NAMALWA (cell line): Measurements from ENCODE around the gene SH2D6.
A peak's percentile ranks its signal among the peaks of the same experiment; 100 is the strongest.
"Not testable (repeated sequence)": the region's sequence is repeated elsewhere in the genome, so short reads cannot be mapped to it uniquely, and the experiment has no call there.

Experiments used
- DNase-seq: peaks from one replicate; pipeline ENCODE4 v3.0.0-alpha.2; 2015; ENCODE audit warnings: low spot score

SH2D6 gene

DNA sequence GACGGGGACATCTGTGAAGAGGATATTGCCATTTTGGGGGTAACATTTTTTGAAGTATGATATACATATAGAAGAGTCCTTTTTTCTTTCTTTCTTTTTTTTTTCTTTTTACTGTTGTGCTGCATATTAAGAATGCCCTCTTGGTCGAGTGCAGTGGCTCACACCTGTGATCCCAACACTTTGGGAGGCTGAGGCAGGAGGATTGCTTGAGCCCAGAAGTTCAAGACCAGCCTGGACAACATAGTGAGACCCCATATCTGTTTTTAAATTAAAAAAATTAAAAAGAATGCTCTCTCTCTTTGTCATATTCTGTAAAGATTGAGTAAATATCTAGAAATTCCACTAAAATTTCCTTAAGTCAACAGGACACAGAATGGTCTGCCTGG, 3.6 kb downstream of the SH2D6 start:
- no peak for DNase-seq

DNA sequence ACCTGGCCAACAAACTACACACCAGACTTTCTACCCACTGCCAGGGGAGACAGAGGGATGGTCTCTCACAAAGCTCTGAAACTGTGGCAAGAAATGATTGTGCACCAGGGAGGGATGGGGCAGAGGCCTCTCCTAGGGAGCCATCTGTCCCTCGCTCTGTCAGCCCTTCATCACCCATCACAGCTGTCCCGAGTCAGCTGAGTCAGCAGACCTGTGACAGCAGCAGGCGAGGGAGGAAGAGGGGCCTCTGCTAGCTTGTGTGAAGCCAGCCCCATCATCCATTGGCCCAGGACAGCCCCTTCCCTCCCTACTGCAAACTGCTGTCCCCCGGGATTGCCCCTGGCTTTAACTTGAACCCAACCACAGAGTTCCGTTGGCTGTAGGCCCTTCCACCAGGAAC, 5.0 kb downstream of the SH2D6 start:
- peak; percentile 30 for DNase-seq

DNA sequence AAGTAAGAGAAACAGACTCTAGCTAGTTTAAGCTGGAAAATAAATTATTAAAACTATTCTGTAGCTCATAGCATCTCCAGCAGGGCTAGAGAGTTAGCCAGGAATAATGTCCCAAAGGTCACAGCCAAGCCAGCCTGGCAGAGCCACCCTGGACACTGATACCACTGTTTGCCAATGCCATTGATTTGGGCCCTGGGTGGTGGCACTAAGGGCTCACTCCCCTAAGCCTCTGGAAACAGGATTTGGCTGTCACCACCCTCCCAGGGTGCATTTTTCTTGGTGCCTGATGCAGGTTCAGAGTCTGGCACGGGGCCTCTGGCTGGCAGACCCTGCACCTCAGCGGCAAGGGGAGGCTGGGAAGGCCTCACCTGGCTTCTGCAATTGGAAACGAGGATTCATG, 7.1 kb downstream of the SH2D6 start:
- DNase-seq, result no peak

DNA sequence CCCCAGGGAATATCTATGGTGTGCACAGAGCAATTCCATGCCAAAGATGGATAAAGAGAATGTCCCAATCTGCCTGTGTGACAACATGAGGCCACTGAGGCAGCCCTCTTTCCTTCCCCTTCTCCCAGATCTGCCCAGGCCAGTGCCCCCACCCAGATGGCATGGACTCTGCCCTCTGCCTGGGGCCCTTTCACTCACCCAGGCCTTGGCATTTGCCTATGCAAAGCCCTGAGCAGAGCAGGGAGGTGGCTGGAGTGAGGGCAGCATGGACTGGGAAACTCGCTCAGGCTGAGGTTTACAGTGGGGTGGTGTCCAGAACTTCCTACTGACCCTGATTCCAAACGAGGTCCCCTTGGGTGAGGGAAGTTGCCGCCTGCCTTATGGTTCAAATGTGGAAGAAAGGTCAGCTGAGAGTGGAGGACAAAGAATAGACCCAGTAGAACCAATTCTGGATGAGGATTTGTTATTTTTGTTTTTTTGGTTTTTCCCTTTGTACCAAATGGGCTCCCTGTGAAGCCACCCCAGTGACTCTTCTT, 8.9 kb downstream of the SH2D6 start:
- no peak for DNase-seq

DNA sequence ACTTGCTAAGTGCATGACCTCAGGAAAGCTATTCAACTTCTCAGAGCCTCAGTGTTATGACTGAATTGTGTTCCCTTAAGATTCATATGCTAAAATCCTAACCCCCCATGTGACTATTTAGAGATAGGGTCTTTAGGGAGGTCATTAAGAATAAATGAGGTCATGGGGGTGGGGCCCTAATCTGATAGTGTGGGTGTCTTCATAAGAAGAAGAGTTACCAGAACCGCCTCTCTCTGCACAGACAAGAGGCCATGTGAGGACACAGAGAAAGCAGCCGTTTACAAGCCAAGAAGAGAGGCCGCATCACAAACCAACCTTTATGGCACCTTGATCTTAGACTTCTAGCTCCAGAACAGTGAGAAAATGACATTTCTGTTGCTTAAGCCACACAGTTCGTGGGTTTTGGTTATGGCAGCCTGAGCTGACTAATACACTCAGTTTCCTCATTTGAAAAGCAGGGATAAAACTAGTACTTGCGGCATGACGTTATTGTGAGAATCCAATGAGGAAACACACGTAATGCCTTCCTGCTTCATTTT, 9.9 kb downstream of the SH2D6 start:
- no peak for DNase-seq

DNA sequence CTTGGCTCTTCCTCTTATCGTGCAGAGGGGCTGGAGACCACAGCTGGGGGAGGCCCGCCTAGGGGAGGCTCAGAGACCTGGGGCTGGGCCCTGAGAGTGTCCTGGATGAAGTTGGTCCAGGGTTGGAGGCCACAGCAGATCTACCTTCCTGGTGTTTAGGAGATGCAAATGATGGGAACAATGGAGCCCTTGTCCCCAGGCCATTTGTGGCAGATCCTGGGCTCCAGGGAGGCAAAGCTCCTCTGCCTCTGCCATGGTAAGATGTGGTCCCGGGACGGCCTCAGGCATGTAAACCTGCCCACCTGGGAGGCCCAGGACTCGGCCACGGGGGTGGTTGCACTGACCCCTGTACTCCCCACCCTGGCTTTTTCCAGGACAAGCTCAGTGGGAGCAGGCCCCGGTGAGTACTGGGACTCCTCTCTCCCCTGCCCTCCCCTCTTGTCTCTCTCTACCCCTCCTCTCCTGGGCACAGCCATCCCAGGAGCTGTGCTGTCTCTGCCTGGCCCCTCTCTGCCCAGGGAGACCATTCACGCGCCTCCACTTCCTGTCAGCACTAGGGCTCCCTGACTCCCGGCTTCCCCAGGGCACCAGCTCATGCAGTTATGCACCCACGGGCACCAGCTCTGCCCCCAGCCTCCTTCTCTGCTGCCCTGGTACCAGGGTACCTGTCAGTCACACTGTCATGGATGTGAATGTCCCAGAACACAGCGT, 10.9 kb downstream of the SH2D6 start:
- DNase-seq, result no peak

DNA sequence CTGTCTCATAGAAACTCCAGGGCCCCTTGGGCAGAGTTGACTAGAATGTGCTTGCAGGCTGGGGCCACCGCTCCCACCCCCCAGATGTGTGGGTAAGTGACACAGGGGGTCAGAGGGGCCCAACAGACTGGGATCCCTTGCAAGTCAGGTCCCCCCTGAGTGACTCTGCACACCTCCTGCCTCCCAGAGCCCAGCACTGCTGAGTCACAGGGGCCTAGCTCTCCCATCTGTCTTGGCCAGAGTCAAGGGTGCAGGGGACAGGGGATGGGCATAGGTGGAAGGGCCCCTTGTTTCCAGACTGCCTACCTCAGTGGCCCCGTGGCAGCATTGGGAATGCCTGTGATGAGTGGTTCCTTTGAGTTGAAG, 11.4 kb downstream of the SH2D6 start:
- DNase-seq, result no peak

DNA sequence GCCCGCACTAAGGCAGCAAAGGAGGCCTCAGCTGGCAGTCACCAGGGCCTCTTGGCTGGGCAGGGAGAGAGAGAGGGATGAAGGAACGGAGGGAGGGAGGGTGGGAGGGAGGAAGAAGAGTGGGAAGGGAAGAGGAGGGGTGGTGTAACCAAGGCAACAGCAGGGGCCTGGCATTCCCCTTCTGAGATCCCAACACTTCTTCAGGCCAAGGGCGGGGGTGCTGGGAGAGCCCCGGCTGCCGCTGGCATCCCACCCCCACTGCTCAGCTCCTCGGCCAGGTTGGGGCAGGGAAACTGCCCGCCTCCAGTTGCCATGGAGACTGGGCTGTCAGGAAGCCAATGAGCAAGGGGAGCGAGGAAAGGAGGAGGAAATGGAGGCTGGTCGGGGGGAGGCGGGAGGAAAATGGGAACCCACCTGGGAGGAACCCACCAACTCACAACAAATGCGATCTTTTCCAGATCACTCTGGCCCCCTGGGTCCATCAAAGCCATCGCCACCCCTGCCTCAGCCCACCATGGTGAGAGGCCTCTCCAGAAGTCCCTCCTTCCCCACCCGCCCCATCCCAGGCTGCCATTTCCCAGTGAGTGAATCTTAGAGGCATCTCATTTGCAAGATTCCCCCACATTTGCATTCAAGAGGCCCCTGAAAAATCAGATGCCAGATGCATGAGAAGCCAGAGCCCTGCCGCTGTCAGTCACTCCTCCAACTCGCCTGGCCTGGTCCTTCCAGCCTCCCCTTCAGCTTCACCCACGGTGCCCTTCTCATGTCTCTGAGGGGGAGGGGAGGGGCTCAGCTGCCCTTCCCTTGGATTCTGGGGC, 12.4 kb downstream of the SH2D6 start:
- DNase-seq, result no peak

DNA sequence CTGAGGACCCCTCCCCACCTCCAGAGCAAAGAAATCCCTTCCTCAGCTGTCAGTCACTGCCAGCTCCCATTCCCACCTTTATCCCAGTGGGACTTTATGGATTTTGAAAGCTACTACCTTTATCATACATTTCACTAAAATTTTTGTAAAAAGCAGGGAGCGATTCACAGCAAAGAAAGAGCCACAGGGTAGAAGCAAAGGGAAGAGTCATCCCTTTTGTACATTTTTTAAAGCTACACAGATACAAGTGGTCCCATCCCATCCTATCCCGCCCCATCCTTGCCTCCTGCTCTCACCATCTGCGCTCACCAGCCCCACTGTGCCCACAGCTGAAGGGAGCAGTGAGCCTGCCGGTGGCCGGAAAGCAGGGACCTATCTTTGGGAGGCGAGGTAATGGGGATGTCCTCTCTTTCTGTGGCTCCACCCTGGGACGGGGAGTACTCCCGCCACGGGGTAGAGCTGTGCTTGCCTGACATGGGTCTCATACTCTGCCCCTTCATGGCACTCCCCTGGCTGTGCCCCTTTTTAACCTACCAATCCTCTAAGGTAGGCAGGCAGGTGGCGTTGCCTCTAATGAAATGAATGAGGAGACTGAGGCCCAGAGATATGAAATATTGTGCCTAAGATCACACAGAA, 13.2 kb downstream of the SH2D6 start:
- DNase-seq, result no peak

DNA sequence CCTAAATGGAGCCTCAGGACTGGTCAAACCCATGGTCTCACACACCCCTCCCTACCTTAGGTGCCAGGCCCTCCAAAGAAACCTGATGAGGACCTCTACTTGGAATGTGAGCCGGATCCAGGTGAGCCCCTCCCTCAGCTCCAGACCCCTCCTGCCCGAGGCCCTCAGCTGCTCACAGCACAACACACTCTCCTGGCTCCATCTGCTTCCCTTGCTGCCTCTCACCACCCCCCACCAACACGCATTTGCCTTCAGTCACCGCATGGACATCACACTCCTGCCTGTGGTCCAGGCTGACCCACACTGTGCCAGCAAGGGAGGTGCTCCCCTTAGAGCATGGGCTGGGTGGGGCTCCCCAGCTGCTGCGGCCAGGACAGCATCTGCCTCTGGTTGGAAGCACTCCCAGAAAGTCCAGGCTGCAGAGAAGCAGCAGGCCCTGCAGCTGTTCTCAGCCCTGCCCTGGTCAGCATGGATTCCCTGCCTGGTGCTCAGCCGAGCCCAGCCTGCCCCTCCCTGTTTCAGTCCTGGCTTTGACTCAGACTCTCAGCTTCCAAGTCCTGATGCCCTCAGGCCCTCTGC, 15.1 kb downstream of the SH2D6 start:
- DNase-seq, result no peak

DNA sequence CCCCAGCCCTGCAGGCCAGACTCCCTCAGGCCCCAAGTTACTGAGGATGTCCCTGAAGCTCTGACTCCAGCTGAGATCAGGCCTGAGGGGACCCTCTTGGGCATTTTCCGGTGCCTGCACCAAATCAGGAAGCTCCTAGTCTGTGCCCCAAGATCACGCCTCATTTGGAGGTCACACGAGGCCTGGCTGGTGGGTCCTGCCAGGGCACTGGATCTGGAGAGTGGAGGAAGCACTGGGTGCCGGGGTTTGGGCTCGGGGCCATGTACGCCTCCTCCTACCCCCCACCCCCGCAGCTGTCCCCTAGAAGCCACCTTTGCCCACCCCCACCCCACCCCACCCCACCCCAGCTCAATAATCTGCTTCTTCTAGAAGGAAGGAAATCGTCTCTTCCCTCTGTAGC, 16.2 kb downstream of the SH2D6 start:
- DNase-seq, result no peak

DNA sequence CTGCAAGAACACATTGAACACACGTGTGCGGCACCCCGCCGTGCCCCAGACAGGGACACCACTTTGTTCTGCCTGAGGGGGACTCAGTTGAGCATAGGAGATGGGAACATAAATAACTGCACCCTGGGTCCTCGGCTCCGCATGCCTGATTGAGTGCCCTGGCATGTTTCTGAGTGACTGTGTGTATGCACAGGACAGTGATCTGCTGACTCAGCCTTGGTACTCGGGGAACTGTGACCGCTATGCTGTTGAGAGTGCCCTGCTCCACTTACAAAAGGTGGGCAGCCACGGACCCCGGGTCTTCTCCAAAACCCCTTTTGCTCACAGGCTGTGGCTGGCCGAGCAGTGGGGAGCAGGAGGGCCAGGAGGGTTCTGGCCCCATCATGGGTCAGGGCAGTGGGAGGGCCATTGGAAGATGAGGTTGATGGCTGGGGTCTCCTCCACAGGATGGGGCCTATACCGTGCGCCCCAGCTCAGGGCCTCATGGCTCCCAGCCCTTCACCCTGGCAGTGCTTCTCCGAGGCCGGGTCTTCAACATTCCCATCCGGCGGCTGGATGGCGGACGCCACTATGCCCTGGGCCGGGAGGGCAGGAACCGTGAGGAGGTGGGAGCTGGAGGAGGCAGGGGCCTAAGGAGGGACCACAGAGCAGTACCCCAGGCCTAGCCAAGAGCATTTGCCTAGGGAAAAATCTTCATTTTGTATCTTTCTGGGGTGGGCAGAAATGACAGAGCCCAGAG, 16.9 kb downstream of the SH2D6 start:
- no peak for DNase-seq

DNA sequence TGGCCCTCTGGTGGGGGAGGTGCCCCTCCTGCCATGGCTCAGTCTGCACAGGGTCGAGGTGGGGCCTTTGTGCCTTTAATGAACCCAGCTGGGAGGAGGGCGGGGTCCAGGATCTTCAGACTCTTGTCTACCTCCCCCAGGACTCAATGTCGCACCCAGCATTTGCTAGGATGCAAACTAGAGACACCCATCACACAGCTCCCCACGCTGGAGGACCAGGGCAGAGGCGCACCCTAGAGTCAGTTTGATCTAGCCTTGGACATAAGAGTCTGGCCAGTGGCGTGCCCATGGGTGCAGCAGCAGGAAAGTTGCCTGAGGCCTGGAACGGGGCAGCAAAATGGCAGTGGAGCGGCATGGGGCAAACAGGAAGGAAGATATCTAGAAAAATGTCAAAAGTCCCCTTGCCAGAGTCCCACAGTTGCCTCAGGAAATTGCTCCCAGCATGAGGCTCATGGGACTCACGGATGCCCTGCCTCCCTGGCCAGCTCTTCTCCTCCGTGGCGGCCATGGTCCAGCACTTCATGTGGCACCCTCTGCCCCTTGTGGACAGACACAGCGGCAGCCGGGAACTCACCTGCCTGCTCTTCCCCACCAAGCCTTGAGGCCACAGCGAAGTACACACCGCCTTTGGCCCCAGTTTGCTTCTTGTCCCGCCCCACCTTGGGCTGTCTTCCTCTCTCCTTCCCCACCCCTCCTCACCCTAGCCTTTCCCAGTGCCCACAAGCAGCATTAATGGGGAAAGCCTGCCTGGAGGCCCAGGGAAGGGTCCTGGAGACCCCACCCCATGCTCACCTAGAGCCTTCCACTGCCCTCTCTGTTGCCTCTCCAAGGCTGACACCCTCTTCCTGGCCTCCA, 17.7 kb downstream of the SH2D6 start:
- DNase-seq, result no peak

DNA sequence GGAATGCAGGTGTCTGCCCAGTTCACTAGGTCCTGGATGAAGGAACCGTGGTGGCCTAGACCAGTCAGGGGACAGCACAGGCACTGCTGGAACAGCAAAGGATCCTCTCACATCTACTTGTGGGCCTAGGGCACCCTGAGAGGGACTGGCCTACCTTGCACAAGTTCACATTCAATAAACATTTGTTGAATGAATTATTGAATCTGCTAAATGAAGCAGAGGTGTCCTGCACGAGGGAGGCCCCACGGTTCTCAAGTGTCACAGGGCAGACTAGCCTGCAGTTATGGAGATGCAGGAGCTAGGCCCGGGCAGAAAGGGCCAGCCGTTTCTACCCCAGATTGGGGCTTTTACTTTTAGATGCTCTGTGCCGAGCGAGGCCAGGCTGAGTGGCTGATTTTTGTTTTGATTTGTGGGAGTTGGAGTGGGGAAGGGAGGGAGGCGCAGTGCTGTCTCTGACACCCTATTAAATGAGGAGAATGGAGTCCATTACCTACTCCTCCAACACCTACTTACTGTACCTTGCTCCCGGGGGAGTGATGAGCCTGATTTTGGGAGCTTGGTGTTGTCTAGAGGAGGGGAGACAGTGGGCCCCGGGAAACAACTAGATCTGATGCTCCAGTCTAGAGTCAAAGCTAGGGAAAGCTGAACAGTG, 18.4 kb downstream of the SH2D6 start:
- no peak for DNase-seq

DNA sequence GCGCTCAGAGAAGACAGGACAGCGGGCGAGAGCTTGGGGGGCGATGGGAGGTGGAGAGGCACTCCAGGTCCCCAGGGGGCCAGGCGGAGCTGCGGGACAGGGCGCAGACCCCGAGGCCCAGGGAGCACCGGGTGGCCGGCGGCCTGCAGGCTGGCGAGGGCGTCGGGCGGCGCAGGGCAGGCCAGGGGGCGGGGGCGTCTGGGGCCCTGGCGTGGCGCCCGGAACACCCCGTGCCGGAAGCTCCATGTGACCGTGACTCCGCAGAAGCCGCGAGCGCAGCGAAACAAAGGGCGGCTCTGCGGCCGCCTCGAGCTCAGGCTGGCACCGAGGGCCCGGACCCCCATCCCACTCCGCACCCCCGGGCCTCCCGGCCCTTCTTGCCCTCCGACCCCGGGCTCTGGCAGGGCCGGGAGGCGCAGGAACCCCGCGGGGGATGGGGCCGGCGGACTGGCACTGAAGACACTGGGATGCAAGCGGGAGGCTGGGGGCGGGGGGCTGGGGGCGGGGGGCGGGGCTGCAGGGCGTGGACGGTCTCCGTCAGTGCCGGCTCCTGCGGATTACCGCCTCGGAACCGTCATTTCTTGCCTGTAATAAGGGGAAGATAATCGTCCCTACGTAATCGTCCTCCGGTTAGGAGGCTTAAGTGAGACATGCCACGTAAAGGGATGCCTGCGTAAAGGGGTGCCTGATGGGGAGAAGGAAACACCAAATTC, 19.1 kb downstream of the SH2D6 start:
- DNase-seq, result peak; percentile 84

DNA sequence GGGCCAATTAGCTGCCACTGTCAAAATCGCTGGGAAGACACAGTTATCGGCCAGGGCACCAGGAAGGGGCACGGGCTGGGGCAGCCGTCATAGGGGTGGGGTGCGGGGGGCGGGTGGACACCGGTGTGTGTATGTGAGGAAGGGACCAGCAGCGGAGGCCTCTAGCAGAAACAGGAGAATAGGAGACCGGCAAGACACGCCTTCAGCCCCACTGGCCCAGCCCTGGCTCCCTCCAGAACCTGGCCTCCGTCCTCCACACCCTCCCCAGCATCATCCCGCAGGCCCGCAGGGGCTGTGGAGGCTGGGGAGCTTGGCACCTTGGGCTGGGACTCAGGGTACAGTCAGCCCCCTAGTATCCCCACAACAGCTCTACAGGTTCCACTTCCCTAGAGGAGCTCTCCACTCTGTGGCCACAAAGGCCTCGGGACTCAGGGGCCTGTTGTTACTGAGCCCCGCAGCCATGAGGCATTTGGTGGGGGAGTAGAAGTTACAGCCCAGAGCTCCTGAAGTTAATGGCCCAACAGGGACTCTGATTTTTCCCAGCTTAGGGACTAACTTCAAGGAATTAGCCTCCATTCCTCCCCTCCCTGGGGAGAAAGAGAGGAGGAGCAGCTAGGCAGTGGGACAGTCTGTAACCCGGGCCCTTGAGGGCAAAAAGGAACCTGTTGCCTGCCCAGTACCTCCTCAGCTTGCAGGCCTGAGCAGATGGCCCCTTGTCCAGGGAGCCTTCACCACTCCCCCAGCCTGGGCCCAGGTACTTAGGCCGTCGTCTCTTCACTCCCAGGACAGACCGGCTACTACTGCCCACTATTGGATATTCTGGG, 19.9 kb downstream of the SH2D6 start:
- DNase-seq, result no peak

DNA sequence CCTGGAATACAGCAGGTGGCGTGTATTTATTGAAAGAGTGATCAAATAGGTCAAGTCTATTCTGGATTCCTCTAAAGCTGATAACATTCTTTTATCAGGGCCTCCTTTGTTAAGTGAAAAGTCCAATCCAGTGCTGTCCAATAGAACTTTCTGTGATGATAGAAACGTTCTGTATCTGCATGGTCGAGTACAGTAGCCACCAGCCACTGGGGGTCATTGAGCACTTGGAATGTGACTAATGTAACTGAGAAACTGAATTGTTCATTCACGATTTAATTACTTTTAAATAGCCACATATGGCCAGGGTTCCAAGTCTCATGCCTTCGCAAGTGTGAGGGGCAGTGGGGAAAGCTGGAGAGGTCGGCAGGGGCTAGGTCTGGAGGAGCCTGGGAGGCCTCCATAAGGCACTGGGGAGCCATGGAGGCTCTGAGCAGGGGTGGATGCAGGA, 20.5 kb downstream of the SH2D6 start:
- no peak for DNase-seq

DNA sequence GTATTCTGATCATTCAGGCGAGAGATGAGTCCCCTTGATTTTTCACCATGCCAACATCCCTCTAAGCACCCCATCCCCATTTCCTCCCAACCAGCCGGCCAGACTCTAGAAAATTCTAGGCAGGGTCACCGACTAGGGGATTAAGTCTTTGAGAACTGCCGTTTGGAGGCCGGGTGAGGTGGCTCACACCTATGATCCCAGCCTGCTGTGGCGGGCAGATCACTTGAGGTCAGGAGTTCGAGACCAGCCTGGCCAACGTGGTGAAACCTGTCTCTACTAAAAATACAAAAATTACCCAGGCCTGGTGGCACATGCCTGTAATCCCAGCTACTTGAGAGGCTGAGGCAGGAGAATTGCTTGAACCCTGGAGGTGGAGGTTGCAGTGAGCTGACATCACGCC, 21.1 kb downstream of the SH2D6 start:
- not testable (repeated sequence) for DNase-seq

DNA sequence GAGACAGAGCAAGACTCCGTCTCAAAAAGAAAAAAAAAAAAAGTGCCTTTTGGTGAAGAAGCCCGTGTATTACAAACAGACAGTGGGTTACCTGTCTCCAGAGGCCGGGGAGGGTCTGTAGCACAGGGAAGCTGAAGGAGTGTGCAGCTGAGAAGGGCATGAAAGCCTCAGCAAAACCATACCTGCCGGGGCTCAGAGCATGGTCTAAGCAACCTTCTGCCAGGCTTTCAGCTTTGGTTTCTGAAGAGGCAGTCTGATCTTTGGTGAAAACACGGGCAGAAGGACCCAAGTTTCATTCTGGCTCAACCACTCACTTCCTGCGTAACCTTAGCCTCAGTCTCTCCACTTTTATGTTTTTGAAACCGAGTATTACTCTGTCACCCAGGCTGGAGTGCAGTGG, 21.5 kb downstream of the SH2D6 start:
- no peak for DNase-seq
